GM12864 (cell line): ENCODE results near the gene PIGP.

Experiments used
- DNase-seq: peaks from one replicate; pipeline ENCODE4 v3.0.0-alpha.2; 2011; ENCODE audit warnings: low read depth
- H3K4me3 ChIP-seq: 2 replicates; pipeline ENCODE4 v1.5.1; 2011; ENCODE audit warnings: mild to moderate bottlenecking, low read depth, low read length, control low read depth
- TF ChIP-seq, protein P1 (sequence below): IDR thresholded peaks from 2 replicates; pipeline ENCODE4 v1.5.1; 2011; ENCODE audit warnings: low read depth, mild to moderate bottlenecking, moderate library complexity, low read length, control low read depth, inconsistent platforms; ENCODE audit errors: missing control alignments

Gene PIGP

GRCh38 chr21:37065561-37066177, 7.2 kb downstream of the PIGP start:
- no peak overlapping the region for H3K4me3 ChIP-seq
- TF ChIP-seq, protein P1, sequence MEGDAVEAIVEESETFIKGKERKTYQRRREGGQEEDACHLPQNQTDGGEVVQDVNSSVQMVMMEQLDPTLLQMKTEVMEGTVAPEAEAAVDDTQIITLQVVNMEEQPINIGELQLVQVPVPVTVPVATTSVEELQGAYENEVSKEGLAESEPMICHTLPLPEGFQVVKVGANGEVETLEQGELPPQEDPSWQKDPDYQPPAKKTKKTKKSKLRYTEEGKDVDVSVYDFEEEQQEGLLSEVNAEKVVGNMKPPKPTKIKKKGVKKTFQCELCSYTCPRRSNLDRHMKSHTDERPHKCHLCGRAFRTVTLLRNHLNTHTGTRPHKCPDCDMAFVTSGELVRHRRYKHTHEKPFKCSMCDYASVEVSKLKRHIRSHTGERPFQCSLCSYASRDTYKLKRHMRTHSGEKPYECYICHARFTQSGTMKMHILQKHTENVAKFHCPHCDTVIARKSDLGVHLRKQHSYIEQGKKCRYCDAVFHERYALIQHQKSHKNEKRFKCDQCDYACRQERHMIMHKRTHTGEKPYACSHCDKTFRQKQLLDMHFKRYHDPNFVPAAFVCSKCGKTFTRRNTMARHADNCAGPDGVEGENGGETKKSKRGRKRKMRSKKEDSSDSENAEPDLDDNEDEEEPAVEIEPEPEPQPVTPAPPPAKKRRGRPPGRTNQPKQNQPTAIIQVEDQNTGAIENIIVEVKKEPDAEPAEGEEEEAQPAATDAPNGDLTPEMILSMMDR, result no peak

GRCh38 chr21:37064841-37065240, 8.0 kb downstream of the PIGP start:
- DNase-seq, result no peak
- no peak overlapping the region for H3K4me3 ChIP-seq
- TF ChIP-seq, protein P1, result no peak

More at GRCh38 chr21:37065561-37066177, 7.2 kb downstream of the PIGP start:
- DNase-seq, result no peak

- TF ChIP-seq, protein P1, result no peak
- no peak overlapping the region for H3K4me3 ChIP-seq
- DNase-seq, result no peak
These were observed 9.4 kb downstream of the PIGP start for GRCh38 chr21:37063433-37063832.

- H3K4me3 ChIP-seq, result no peak overlapping the region
- TF ChIP-seq, protein P1, result no peak
- DNase-seq, result no peak
These were observed 10.3 kb downstream of the PIGP start for GRCh38 chr21:37062593-37062935.

DNA sequence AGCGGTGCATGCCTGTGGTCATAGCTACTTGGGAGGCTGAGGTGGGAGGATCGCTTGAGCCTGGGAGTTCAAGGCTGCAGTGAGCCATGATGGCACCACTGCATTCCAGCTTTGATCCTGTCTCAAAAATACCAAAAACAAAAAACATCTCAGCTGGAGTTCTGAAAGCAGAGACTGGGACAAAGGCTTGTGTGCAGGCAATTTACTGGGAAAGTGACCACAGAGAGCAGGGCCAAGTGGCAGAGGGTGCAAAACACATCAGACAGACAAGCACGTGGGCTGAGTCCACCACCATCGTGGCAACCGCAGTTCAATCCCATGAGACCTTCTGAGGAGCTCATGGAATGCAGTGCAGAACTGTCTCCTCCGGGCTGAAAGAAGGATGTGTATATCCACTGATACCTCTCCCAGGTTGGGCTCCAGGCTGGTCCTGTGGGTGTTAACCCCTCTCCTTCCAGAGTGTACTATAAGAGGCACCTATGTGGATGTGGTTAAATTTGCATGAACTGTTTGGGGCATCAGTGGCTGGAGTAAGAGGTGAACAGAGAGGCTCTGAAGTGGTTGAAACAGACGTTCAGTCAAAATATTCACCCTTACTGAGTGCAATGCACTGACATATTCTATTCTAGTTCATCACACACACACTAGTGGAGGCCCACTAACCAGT, 10.8 kb downstream of the PIGP start:
- no peak overlapping the region for H3K4me3 ChIP-seq
- TF ChIP-seq, protein P1, result no peak

GRCh38 chr21:37060296-37060695, 12.6 kb downstream of the PIGP start:
- DNase-seq, result no peak
- TF ChIP-seq, protein P1, result no peak
- no peak overlapping the region for H3K4me3 ChIP-seq

More for the DNA sequence above, 10.8 kb downstream of the PIGP start:
- DNase-seq, result no peak

DNA sequence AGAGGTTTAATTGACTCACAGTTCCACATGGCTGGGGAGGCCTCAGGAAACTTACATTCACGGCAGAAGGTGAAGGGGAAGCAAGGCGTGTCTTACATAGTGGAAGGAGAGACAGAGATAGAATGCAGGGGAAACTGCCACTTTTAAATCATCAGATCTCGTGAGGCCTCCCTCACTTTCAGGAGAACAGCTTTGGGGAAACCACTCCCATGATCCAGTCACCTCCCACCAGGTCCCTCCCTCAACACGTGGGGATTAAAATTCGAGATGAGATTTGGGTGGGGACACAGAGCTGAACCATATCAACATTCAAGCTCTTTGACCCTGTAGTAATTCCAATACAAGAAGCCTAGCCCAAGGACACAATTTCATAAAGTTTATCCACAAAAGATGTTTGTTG, 13.7 kb downstream of the PIGP start:
- no peak for DNase-seq
- H3K4me3 ChIP-seq, result no peak overlapping the region
- TF ChIP-seq, protein P1, result no peak
